PC-3 (cell line): ENCODE data around the gene CEP112.
"Not testable (repeated sequence)": the region's sequence is repeated elsewhere in the genome, so short reads cannot be mapped to it uniquely, and the experiment has no call there.

Experiments used
- CTCF ChIP-seq: fragments of 300-600 bp; sonication (generic); conservative IDR thresholded peaks from 2 replicates; pipeline ENCODE4 v1.5.1; 2017; ENCODE audit warnings: antibody characterized with exemption, low read depth, mild to moderate bottlenecking, low read length
- EZH2 ChIP-seq: fragments of 300-600 bp; sonication (generic); IDR thresholded peaks from one replicate; pipeline ENCODE4 v1.6.1; 2017; ENCODE audit warnings: antibody characterized with exemption, mild to moderate bottlenecking, low read length; ENCODE audit not compliant: unreplicated experiment
- EZH2phosphoT487 ChIP-seq: fragments of 300-600 bp; sonication (generic); IDR thresholded peaks from 2 replicates; pipeline ENCODE4 v1.6.1; 2018; ENCODE audit warnings: mild to moderate bottlenecking, antibody characterized with exemption, low read length, borderline replicate concordance

DNA sequence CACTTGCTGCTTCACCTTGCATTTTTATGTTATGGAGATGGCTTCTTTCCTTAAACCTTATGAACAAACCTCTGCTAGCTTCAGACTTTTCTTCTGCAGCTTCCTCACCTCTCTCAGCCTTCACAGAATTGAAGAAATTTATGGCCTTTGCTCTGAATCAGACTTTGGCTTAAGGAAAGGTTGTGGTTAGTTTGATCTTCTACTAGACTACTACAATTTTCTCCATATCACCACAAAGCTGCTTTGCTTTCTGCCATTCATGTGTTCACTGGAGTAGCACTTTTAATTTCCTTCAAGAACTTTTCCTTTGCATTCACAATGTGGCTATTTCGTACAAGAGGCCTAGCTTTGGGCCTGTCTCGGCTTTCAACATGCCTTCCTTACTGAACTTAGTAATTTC lies 459.3 kb downstream of the CEP112 start:
- not testable (repeated sequence) for TF ChIP-seq CTCF, EZH2, EZH2phosphoT487
